NCI-H226 (cell line): ENCODE data around the gene TENM3.

Experiments
- DNase-seq: peaks from one replicate; pipeline ENCODE4 v3.0.0-alpha.2; 2015

The TENM3 gene

DNA sequence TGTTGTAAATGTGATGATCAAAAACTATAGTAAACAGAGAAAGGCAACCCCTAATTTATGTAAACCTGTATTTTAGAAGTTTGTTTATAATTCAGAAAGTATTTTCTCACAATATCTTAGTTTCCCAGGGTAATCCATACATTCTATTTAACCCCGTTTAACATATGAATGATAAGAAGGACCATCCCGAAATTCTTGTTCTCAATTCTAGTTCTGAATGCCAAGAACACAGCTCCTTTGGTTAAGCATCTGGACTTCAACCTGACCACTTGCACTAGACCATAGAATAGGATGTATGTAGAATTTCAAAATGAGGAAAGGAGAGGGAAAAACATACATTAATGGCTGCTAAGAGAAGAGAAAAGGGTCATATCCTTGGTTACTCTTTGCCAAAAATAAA, 227.0 kb downstream of the TENM3 start:
- DNase-seq, result no peak

DNA sequence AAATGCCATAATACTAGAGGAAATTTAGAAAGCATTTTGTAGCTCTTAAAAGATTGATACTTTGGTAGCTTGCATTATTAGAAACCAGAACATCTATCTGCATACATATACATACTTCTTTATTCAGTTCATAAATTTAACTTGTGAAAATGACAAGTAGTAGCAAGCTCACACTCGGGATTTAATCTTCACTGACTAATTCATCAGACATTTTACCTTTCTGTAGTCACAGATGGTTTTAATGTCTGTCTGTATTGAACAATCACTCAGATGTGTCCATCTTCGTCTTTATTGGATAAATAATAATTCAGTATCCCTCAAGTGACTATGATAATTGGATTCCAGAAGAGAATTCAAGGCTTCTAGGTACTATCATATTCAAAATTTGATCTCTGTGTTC, 232.3 kb downstream of the TENM3 start:
- DNase-seq, result no peak

DNA sequence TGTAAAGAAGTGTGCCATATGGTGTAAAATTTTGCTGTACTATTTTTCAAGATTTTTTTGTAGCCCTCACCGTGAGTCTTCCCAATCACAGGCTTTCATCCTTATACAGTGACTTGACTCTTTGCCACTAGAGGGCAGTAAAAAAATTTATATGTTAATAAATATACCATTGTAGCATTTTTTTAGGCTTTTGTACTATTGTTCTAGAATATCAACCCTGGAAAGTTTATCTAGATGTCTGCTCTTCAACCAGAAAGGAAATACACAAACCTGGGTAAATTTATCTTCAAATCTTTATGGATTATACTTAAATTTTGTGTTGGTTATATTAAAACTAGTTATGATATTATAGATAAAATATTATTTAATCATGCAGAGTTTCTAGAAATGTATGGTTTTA, 235.3 kb downstream of the TENM3 start:
- DNase-seq, result peak; percentile 7

DNA sequence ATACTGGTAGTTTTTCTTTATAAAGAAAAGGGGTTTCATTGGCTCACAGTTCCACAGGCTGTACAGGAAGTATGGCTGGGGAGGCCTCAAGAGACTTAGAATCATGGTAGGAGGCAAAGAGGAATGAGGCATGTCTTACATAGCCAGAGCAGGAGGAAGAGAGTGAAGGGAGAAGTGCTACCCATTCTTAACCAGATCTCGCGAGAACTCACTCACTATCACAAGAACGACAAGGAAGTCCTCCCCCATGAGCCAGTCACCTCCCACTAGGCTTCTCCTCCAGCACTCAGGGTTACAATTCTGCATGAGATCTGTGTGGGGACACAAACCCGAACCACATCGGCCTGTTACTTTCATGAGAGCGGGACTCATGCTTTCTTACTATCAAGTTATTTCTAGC, 240.5 kb downstream of the TENM3 start:
- DNase-seq, result no peak

DNA sequence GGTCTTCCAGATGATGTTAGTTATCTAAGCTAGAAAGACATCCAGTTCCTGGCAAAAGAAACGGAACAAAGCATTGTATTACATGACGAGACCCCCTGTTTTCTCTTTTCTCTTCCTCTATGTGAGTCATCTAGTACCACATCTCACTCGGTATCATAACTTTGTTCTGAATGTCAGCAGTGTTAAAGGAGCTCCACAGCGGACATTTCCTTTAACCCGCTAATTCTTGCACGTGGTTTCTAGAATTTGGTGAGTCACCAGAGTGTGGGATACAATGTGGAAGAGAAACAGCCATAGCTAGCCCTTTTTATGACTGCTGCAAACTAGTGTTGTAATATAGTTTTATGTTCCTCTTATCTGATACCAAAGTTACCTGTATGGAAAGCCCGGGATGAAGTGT, 243.7 kb downstream of the TENM3 start:
- peak; percentile 22 for DNase-seq

DNA sequence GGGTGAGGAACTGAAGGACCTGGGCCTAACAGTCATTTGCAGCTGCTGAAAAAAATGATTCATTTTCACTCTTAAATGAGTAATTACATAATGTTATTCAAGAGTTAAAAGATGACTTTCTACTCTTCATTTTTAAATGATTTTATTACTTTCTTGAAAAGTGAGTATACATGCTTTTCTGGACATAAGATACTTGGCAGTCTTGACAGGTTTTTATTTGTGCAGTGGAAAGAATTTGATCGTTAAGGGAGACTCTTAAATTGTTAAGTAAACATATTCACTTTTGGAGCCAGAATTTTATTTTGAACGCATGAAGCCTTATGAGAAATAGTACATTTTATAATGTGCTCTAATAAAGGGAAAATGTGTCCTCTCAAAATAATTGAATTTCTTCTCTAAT, 245.7 kb downstream of the TENM3 start:
- DNase-seq, result no peak

GRCh38 chr4:182489607-182490006, 246.4 kb downstream of the TENM3 start:
- no peak for DNase-seq

DNA sequence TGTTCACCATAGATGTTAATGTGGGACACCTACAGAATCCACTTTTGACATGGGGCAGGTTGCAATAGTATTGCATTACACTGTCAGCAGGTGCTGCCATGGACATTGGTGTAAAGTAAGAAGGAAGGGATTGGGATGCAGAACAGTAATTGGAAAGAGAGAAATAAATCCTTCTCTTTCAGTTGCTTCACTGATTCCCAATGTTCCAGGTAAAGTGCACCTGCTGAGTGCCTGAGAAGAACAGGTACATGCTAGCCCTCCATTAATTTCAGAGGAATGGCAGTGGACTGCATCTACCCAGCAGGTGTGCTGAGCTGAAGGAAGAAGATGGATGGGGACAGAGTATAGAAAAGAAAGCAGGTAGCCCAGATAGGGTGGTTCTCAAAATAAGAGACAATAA, 248.5 kb downstream of the TENM3 start:
- DNase-seq, result no peak

DNA sequence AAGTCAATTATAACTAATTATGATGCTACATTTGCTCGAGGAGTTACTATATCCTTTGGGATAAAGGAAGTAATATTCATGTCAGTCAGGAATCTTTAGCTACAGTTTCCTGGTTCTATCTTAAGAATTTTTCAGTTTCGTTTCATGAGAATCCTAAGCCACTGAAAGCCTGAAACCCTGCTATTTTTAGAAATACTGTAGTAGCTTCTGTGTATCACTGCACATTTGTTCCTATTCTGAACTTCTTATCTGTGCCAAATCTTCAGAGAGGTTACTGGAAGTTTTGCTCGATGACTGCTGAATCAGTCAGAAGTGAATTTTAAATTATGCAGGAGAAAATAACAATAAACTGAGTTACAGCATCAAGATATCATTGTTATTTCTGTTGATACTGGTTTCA, 249.2 kb downstream of the TENM3 start:
- peak; percentile 6 for DNase-seq

DNA sequence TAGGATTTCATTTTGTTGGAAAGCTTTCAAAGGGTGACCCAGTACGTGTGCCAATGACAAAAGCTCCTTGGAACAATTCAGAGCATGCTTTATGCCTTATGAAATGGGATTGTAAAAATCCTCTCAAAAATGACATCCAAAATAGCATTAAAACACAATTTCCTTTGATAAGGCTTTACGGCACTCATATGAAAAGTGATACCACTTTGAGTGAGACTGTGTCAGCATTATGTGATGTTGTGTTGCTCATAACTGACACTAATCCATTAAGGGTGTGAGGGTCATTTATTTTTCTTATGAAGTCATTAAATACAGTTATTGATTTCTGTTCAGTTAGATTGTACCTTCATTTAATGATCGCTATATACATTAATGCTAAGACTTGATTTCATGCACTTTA, 250.2 kb downstream of the TENM3 start:
- DNase-seq, result no peak

DNA sequence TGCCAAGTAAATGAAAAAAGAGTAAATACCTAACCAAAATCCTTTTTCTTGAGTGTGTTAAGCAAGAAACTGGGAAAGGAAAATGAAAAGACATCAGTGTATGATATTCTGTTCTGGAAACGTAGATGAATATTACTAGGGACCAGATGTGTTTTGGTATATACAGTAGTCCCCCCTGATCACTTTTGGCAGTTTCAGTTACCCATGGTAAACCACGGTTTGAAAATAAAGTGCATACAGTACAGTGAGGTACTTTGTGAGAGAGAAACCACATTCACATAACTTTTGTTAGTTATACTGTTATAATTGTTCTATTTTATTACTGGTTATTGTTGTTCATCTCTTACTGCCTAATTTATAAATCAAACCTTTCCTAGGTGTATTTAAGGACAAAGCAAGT, 250.9 kb downstream of the TENM3 start:
- DNase-seq, result no peak

DNA sequence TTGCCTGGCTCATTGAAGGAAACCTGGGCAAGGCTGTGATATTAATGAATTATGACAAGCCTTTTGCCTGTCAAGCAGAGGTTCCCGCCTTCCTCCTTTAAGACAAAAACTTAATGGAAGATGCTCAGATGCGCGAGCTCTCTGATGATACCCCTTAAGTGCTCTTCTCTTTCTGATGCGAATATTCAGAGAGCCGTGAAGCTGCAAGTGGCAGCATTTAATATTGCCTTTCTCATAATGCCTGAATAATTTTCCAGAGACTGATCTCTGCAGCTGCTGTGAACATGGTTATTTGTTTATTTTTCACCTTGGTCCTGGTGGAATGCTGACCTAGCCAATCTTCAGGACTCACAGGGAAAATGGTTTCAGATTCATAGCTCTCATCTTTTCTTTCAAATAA, 251.8 kb downstream of the TENM3 start:
- no peak for DNase-seq

DNA sequence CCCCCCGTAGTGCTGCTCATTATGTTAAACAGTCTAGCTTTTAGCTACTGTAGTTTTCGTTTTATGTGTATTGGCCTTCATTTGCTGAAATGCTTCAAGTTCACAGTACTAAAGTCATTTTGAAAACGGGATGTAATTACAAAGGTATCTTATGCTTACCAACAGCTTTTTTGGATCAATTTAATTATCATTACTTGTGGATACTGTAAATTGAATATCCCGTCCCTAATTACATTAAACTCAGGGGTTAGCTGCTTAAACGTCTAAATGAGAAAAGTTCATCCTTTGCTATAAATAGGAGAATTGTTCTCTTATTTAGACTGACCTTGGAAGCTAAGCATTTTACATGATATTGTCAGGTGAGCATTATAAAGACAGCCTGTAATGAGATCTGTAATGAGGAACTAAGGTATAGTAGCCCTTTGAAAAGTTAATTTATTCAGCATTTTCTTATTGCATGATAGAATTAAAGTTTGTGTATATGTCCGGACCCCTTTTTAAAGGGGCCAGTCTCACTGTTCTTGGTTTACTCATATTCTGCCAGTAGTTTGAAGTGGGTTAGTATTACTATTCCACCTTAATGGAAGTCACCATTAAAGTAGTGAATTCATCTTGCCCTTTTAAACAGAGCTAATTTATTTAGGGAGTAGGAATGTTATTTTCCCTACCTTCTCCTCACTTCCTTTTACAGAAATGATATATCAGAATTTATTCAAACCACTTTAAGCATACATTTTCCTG, 252.6 kb downstream of the TENM3 start:
- DNase-seq, result no peak

DNA sequence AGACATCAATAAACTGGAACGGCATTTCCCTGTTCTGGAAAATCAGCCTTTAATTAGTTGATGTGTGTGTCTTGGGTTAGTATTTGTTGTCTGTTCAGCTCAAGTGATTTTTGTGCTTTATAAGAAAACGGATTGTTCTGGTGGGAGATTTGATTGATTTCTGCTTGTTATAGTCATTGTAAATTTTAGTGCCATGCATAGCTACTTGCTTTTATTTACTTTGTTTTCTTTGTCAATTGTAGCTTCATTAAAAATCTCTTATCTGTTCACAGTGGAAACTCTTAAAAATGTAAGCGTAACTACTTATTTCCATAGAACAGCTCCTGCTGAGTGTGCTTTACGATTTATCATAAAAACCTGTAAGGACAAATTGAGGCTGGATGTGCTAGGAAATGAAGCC, 253.2 kb downstream of the TENM3 start:
- no peak for DNase-seq

GRCh38 chr4:182502064-182502463, 258.9 kb downstream of the TENM3 start:
- no peak for DNase-seq

GRCh38 chr4:182504463-182504862, 261.3 kb downstream of the TENM3 start:
- no peak for DNase-seq

GRCh38 chr4:182507805-182508204, 264.6 kb downstream of the TENM3 start:
- DNase-seq, result no peak

DNA sequence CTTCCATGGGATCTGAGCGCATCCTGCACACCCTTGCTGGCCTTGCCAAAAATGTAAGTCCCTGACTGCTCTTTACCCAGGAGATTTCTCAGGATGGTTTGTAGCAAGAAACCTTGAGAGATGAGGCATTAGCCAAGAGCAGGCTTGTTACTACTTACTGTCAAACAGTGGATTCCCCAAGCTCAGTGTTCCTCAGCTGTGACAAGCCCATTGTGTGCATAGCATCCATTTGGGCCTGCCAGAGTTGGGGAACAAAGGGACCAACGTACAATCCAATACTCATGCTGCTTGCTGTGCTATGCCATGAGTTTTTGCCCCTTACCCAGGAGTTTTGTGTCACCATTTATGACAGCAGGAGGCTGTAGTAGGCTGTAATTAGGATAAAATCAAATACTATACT, 267.6 kb downstream of the TENM3 start:
- no peak for DNase-seq

- no peak for DNase-seq
Observed at GRCh38 chr4:182513587-182514291, 270.5 kb downstream of the TENM3 start.

GRCh38 chr4:182518421-182518820, 275.2 kb downstream of the TENM3 start:
- no peak for DNase-seq

DNA sequence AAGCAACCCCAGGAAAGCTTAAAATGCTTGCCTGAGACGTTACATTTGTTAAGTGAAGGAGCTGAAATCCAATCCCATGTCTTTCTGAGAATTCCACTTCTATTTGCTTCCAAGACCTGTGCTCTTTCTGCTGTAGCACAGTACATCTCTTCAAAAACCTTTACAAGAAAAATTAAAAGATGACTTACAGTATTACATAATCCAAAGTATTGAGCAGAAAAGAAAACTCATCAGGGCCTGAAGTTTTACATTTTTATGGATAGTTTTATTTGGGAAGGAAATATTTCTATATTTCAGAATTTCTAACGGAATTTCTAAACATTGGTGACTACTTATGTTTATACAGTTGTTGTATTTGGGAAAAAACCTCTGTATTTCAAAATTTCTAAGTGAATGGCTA, 276.3 kb downstream of the TENM3 start:
- DNase-seq, result no peak

- DNase-seq, result peak; percentile 36
Observed at GRCh38 chr4:182521011-182521410, 277.8 kb downstream of the TENM3 start.

DNA sequence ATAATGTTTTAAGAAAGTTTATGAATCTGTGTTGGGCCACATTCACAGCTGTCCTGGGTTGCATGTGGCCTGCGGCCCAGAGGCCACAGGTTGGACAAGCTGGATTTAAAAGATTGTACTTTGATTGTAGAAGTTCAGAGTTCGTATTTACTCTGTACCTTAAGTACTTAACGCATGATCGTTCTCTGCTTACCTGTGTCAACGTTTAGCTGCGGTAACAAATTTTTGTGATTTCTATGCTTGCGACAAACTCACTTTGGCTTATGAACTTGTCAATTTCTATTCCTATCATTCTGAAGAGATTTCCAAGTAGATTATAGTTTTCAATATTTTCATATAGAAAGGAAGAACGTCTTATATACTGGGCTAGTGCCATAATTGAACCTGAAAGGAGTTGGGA, 285.6 kb downstream of the TENM3 start:
- no peak for DNase-seq

- DNase-seq, result no peak
Observed at GRCh38 chr4:182530451-182530850, 287.2 kb downstream of the TENM3 start.
